ENCODE measurements around the gene ORMDL3.
"Not testable (repeated sequence)": the region's sequence is repeated elsewhere in the genome, so short reads cannot be mapped to it uniquely, and the experiment has no call there.

Gene ORMDL3

DNA sequence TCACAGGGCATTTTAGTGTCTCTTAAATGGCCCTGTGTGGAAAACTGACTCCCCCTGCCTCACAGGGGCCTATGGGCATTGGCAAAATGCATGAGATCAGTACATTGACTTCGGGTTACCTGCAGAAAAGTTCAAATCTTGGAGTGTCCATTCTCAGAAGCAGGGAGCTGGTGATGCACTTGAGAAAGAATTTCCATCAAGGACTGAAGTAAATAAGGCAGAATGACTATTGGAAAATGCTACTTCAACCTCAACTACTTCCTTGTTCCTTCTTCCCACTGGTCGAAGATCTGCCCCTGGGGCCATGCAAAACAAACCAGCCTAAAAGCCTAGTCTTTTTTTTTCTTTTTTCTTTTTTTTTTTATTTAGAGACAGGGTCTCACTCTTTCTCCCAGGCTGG is 21.6 kb upstream of the ORMDL3 start:
- DNase-seq, result no peak
- H3K9me3 ChIP-seq, result no peaks in the 10 kb centered on the region
- no peak overlapping the region for H3K4me3 ChIP-seq
- intact Hi-C loops (cut with DNase I; ENCODE audit: low total_unique reads), result no loop called here
- no peak overlapping the region for H3K27ac ChIP-seq
- H3K27me3 ChIP-seq, result peaks cover 0 to 1% of the 10 kb centered on the region in 2 donors
- H3K36me3 ChIP-seq, result no peaks in the 10 kb centered on the region
- TF ChIP-seq, protein P1, sequence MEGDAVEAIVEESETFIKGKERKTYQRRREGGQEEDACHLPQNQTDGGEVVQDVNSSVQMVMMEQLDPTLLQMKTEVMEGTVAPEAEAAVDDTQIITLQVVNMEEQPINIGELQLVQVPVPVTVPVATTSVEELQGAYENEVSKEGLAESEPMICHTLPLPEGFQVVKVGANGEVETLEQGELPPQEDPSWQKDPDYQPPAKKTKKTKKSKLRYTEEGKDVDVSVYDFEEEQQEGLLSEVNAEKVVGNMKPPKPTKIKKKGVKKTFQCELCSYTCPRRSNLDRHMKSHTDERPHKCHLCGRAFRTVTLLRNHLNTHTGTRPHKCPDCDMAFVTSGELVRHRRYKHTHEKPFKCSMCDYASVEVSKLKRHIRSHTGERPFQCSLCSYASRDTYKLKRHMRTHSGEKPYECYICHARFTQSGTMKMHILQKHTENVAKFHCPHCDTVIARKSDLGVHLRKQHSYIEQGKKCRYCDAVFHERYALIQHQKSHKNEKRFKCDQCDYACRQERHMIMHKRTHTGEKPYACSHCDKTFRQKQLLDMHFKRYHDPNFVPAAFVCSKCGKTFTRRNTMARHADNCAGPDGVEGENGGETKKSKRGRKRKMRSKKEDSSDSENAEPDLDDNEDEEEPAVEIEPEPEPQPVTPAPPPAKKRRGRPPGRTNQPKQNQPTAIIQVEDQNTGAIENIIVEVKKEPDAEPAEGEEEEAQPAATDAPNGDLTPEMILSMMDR (IDR thresholded peaks at IDR 0.05), result no peak
- H3K4me1 ChIP-seq, result peaks cover 0 to 16% (median 10%) of the 10 kb centered on the region in 4 donors

DNA sequence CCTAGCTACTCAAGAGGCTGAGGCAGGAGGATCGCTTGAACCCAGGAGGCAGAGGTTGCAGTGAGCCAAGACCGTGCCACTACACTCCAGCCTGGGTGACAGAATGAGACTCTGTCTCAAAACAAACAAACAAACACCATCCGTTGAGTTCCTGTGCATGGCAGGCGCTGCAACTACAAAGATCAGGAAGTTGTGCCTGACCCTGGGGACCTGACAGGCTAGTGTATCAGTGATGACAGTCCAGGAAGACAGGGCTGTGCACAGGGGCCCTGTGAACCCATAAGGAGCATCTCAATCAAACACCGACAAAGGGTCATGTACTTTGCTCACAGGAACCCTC is 21.1 kb upstream of the ORMDL3 start:
- H3K9me3 ChIP-seq; H3K27me3 ChIP-seq; intact Hi-C loops (cut with DNase I; ENCODE audit: low total_unique reads); H3K4me3 ChIP-seq; H3K36me3 ChIP-seq; DNase-seq; H3K27ac ChIP-seq: not testable (repeated sequence)
- H3K4me1 ChIP-seq, result peaks cover 0 to 16% (median 9%) of the 10 kb centered on the region in 4 donors

DNA sequence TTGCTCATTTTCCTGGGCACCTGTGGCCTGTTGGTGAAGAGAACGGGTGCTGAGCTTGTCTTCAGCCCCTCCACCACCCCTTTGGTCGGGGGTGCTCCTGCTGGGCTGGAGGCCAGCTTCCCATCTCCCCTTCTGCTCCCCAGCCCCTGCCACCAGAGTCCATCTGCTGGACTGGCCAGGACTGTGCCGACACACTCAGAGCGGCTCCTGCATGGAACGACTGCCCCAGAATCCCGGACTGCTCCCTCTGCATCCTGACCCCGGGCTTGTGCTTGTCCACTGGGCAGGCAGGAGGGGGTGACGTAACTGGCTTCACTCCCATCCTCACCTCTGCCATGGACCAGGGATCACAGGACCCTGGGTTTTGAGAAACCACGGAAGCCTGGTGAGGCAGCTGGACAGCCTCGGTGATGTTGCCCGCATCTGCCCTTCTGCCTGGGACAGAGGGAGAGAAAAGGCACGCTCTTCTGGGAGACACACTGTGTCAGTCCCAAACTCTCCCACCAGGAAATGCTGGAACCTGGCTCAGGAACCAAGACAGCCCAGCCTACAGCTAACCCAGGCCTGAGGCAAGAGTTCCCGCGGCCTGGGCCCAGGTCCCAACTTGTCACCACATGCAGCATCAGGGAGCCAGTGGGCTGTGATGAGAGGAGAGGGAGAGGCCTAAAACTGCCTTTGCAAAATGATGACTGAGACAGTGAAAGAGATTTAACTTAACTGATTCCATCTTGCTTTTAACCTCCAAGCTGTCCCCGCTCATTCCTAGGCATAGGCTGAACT is 19.3 kb upstream of the ORMDL3 start:
- Histone ChIP-seq H3K4me1 (peaks cover 0 to 8% (median 2%) of the 10 kb centered on the region in 4 donors), H3K27ac (no peak overlapping the region), H3K36me3 (no peaks in the 10 kb centered on the region), H3K27me3 (peaks cover 0 to 16% of the 10 kb centered on the region in 2 donors), H3K9me3 (no peaks in the 10 kb centered on the region), H3K4me3 (no peak overlapping the region)
- TF ChIP-seq, protein P1 (IDR thresholded peaks at IDR 0.05), result no peak
- intact Hi-C loops (cut with DNase I; ENCODE audit: low total_unique reads), result no loop called here
- no peak for DNase-seq

DNA sequence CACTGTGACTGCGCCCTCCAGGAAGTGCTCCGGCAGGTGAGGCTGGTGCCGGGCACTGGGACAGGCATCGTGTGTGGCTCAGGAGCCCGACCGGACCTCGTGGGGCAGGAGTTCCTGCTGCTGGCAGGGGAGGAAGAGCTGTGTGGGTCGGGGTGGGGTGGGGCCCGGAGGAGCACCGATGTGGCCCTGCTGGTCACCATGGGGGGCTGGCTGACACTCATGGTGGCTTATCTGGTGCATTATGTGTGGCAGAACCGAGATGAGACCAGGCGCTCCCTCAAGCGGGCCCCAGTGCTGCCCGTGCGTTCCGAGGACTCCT is 17.0 kb upstream of the ORMDL3 start:
- Histone ChIP-seq H3K9me3 (no peaks in the 10 kb centered on the region), H3K27ac (no peak overlapping the region), H3K36me3 (no peaks in the 10 kb centered on the region), H3K4me1 (peaks cover 0 to 4% (median 0%) of the 10 kb centered on the region in 4 donors), H3K27me3 (peaks cover 0 to 19% of the 10 kb centered on the region in 2 donors), H3K4me3 (no peak overlapping the region)
- TF ChIP-seq, protein P1 (IDR thresholded peaks at IDR 0.05), result no peak
- no peak for DNase-seq
- intact Hi-C loops (cut with DNase I; ENCODE audit: low total_unique reads), result no loop called here

DNA sequence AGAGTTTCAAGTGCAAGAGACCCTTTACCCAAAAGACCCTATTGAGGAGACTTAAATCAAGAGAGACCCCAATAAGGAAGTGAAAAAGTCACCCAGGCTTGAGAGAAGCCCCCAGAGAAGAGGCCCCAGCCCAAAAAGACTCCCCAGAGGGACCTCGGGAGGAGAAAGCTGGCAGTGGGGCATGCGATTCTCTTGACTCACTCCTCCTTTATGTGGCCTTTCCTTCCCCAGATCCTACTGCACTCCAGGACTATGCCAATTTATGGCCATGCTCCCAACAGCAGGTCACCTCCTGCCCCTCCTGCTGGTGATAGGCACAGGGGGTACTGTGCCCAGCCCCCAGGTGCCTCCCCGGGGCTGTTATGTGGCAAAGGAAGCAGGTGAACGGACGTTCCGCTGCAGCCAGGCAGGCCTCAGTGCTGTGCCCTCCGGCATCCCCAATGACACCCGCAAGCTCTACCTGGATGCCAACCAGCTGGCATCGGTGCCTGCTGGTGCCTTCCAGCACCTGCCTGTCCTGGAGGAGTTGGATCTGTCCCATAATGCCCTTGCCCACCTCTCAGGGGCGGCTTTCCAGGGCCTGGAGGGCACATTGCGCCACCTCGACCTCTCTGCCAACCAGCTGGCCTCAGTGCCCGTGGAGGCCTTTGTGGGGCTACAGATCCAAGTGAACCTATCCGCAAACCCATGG is 16.4 kb upstream of the ORMDL3 start:
- H3K4me1 ChIP-seq, result peaks cover 0 to 4% (median 0%) of the 10 kb centered on the region in 4 donors
- intact Hi-C loops (cut with DNase I; ENCODE audit: low total_unique reads), result no loop called here
- TF ChIP-seq, protein P1 (IDR thresholded peaks at IDR 0.05), result no peak
- H3K4me3 ChIP-seq, result no peak overlapping the region
- no peaks in the 10 kb centered on the region for H3K36me3 ChIP-seq
- no peak for DNase-seq
- no peak overlapping the region for H3K27ac ChIP-seq
- peaks cover 0 to 19% of the 10 kb centered on the region in 2 donors for H3K27me3 ChIP-seq
- H3K9me3 ChIP-seq, result no peaks in the 10 kb centered on the region

Data from tibial artery (tissue), 4 donors.